Measurements from ENCODE around the gene MRPS23. TPM values are rescaled to one million over a fixed set of nuclear protein-coding genes. Genes with fewer than 3 reads are reported as not detected.

MRPS23 gene
- total and polyA plus RNA-seq, 2 of the 4 experiments (the other 2 are of a cell fraction) = 23.5 to 37.3 TPM

GRCh38 chr17:57862694-57863667, 13.1 kb upstream of the MRPS23 start (continued):
- TF ChIP-seq MXI1 (IDR thresholded peaks at IDR 0.05; ENCODE audit: borderline replicate concordance, low read depth, low read length) (no peak), SMC3 (IDR thresholded peaks at IDR 0.05; ENCODE audit: low read depth, low read length) (no peak)

Measured in IMR-90 (cell line).